Glomerular visceral epithelial cell (primary cell): ENCODE data around the gene ZNF468.
A peak's percentile ranks its signal among the peaks of the same experiment; 100 is the strongest.
"Not testable (repeated sequence)": the region's sequence is repeated elsewhere in the genome, so short reads cannot be mapped to it uniquely, and the experiment has no call there.

Experiments
- DNase-seq: peaks from one replicate; pipeline ENCODE4 v3.0.0-alpha.2; 2016; ENCODE audit errors: extremely low spot score

The ZNF468 gene

GRCh38 chr19:52825765-52826164 lies 31.7 kb downstream of the ZNF468 start:
- DNase-seq = no peak

DNA sequence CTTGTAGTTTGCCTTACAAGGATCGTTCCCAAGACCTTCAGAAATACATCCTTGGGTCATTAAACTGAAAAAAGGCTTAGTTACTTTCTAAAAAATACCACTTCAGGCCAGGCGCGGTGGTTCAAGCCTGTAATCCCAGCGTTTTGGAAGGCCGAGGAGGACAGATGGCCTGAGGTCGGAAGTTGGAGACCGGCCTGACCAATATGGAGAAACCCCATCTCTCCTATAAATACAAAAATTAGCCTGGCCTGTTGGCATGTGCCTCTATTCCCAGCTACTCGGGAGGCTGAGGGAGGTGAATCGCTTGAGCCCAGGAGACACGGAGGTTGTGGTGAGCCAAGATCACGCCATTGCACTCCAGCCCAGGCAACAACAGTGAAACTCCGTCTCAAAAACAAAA lies 33.7 kb downstream of the ZNF468 start:
- no peak for DNase-seq

DNA sequence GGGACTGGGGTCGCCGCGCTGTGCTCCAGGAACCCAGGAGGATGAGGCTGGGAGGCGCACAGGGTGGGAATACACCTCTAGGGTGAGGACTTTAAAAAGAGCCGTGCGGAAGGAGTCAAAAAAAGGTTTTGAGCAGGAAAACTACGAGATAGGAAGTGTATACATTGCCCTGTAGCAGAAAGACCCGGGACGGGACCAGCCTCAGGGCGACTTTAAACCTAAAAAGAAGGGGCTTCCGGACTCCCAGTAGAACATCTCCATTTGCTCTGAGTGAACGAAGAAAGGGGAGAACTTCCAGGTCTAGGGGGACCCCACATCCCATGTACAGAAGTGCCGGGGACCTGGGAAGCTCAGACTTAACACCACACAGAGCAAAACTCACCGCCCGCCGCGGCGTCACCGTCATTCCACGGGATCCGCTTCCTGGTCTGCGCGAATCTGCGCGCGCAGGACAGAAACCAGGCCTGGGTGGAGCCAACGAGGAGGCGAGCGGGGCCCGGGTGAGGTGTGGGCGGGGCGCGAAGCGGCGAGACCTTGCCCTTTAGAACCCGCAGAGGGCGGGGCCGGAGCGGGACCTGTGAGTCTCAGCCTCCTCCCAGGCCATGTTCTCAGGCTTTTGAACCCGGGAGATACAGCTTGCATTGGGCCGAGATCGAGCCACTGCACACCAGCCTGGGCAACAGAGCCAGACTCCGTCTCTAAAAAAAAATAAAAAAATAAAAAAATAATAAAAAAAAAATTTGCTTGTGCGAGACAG lies 36.0 kb downstream of the ZNF468 start, which contains the start of gene ZNF28:
Gene ZNF28, minus strand, starts transcription at position 430 of the 757 bp plus-strand sequence. CDS start 3,675 bp downstream, outside the sequence.
- DNase-seq = peak; percentile 26

DNA sequence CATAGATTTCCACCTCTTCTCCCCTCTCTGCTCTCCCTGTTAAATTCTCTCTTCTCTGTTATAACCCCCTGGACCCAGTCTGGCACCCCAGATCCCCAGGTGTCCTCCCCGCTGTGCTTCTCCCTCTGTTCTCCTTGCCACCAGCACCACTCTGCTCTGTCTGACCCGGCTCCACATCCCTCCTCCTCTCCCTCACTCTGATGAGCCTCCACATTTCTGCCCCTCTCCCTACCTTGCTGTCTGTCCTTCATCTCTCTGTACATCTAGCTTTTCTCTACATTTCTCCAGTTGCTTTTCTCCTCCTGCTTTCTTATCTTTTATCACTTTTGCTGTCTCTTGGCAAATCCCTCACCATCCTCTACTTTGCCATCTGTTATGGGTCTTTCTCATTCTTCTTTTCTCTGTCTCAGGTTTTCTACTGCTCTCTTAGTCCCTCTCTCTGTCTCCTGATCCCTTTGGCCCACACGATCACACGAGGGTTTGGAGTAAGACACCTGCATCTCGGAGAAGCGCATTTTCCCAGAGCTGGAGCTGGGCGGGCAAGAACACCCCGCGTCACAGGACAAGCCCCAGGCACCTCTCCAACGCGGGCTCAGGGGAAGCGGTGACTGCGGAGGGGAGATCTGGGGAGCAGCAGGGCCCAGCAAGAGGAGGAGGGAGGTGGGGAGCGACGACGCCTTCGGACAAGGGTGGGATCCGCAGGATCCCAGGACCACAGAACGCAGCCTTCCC lies 36.8 kb downstream of the ZNF468 start:
- peak; percentile 21 for DNase-seq

DNA sequence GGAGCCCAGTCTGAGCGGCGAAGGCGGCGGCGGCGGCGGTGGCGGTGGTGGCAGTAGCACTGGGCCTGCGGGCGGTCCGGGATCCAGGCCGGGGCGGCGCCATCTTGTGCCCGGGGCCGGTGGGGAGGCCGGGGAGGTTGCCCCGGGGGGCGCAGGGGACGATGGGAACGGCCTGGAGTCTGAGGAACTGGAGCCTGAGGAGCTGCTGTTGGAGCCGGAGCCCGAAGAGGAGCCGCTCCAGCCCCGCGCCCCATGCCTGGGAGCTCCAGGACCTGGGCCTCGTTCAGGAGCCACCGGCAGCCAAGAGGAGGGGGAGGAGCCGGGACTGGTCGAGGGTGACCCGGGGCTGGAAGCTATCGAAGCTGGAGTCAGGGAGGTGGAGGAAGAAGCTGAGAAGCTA lies 47.6 kb downstream of the ZNF468 start:
- DNase-seq = no peak

GRCh38 chr19:52799950-52800640 lies 57.3 kb downstream of the ZNF468 start:
- not testable (repeated sequence) for DNase-seq

DNA sequence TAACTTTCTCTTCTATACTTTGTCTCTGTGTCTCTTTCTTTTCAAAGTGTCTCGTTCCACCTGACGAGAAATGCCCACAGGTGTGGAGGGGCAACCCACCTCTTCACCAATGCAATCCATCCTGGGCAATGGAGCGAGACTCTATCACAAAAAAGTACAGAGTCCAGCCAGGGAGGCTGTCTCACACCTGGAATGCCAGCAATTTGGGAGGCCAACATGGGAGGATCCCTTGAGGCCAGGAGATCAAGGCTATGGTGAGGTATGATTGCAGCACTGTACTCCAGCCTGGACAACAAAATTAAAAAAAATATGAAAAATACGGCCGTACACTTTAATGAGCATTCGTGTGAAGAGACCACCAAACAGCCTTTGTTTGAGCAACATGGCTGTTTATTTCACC lies 68.0 kb downstream of the ZNF468 start:
- no peak for DNase-seq
